SIG-M5 treated with dmso at 0.1 percent for 504 hours (cell line): ENCODE data around the gene ADARB2.

Experiments
- DNase-seq: peaks from one replicate; lab custom pipeline; 2025; ENCODE audit not compliant: unreplicated experiment; lab: John Stamatoyannopoulos, UW

Gene ADARB2

DNA sequence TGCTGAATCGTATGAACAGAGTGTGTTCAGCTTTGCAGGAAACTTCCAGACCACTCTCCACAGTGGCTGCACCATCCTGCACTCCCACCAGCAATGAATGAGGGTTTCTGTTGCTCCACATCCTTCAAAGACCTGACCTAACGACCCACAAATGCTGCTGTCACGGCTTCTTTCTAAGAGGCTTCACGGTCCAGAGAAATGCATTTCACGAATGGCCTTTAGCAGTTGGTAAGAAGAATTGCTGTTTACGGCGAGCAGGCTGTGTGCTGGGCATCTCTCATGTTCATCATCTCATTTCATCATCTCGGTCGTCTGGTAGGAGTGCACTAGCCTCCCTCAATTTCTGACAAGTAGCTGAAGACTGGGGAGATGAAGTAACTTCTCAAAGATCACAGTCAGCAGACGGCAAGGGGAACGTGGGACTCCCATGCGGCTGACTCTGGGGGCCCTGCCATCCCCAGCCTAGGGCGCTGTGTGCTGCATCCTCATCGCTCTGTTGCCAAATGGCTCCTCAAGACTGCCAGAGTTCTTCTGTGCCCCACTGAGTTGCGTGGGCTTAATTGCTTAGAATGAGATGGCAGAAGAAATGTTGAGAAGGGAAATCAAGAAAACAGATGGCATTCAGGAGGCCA lies 72.9 kb downstream of the ADARB2 start:
- DNase-seq, result no peak

DNA sequence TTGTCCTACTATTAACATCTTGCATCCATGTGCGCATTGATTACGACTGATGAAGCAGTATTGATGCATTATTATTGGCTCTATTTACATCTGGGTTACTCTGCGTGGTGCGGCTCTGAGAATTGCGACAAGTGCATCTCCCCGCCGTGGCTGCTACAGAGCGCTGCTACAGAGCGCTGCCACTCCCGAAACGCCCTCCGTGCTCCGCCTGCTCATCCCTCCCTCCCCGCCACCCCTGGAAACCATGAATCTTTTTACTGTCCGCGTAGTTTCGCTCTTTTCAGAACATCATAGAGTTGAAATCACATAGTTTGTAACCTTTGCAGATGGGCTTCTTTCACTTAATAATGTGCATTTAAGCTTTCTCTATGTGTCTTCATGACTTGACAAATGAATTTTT lies 74.1 kb downstream of the ADARB2 start:
- no peak for DNase-seq

DNA sequence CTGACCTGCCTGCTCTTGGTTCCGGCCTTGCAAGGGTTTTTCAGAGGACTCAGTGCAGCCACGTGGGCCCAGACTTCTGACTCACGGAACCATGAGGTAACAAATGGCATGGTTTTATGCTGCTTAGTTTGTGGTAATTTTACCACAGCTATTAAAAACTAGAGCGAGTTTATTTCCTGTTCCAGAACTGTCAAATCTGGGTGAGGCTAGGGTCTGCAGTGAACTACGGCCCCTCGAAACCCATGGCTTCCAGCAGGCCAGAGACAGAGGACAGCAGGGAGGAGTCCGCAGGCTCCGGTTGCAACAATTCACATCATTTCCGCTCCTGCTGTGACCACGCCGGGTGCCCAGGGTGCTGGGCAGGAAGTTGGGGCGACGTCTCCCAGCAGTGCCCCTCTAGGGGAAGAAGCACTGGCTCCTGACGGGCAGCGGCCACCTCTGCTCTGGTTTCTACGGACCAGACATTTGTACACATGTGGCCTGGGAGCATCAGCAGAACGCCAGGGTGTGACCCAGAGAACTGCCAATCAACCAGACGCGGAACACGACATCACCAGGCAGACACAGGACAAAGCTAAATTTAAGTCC lies 74.8 kb downstream of the ADARB2 start:
- no peak for DNase-seq

DNA sequence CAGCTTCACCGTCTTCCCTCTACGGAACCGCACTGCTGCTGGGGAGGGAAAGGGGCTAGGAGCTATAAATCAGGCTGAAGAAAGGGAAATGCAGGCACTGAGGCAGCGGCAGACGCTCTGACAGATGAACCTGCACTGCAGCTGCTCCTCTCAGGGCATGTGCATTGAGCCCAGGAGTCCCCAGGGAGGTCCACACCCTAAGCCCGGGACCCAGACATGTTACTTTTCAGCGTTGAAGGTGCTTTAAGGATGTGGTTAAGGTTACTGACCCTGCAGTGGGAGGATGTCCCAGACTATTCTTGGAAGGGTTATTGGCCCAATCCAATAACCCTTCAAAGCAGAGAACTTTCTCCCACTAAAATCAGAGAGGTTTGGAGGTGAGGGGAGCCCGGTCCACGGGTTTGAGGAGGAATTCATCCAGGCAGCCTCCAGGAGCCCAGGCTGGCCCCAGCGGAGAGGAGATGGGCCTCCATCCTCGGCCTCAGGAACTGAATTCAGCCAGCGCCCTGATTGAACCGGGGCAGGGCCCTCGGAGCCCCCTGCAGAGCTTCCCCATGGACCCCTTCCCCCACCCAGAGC lies 75.4 kb downstream of the ADARB2 start:
- DNase-seq, result no peak

DNA sequence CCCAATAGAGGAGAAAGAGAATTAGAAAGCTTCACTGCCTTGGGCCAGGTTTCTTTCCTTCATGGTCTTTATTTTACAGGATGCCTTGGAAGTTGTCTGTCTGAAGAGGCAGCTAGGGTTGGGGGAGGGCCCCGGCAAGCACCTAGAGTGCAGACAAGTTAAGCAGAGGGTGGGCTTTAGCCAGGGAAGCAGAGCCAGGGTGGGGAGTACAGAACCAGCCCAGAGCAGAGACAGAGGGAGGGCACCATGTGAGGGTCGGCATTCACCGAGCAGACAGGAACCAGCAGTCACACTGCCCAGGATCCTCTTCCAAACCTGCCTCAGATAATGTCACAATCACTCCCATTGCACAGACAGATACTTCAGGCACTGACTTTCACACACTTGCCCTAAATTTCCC lies 75.9 kb downstream of the ADARB2 start:
- no peak for DNase-seq

DNA sequence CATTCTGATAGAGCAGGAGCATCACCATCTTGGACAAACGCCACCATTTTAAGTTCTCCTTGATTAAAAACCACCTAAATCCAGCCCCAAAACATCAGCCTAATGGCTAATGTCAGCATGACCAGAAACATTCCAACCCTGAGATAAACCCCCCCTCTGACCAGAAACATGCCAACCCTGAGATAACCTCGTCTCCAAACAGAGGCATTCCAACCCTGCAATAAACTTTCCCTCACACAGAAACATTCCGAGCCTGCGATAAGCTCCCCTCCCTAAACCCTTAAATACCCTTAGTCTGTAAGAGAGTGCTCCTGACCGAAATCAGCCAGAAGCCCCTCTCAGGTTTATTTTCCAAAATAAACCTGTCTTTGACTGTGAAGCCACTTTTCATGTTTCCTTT lies 76.5 kb downstream of the ADARB2 start:
- DNase-seq, result no peak

DNA sequence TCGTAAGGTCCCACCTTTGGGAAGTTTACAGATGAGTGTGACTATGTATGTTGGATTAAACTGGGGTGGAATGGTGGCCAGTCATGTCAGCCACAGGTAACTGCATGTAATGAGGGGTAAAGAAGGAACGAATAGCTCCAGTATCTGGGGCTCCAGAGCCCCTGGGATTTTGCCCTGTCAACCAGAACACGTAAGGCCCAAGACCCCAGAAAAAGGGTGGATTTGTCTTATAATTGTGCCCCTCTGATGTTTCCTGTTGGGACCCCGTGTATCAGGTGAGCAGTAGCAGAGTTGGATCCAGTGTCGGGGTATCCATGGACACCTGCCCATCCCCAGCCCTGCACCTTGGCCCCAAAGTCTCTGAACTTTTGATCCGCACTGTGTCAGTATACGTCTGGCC lies 76.9 kb downstream of the ADARB2 start:
- no peak for DNase-seq

DNA sequence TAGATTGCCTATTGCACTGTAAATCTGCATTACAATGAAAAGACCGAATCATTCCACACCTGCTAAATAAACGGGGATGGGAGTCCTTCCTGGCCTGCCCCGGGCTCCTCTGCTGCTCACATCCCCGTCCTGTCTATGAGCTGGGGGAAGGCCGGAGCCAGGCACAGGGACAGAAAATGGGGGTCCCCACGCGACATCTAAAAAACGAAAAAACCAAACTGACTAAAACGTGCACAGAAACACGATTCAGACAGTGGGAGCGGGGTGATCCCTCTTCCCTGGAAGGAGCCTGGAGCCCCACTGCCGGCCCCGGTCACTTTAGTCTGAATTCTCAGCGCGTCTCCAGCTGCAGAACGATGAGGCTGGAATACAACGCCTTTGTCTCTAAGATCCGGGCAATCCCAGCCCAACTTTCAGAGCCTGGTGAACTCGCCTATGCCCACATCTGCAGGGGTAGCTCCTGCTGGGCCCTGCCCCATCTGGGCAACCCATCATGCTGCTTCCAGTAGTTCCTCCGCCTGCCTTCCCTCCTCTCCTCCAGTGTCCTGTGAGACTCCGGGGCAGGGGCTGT lies 78.0 kb downstream of the ADARB2 start:
- DNase-seq, result no peak

DNA sequence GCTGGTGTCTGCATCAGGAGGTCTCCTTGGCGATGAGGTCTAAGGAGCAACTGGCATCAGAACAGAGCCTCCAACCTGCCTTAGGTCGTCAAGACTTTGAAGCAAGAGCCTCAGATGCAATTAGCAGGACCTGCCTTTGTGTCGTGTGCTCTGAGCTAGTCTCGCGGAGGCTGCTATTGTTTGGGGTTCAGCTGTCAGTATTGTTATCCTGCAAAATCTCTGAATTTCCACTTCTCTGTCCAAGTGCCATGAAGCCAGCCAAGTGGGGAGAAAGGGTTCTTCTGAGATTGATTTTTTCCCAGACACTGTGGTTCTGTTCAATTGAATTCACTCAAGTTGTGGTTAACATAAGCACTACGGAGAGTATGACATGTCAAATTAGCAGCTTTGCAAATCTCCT lies 78.7 kb downstream of the ADARB2 start:
- no peak for DNase-seq

DNA sequence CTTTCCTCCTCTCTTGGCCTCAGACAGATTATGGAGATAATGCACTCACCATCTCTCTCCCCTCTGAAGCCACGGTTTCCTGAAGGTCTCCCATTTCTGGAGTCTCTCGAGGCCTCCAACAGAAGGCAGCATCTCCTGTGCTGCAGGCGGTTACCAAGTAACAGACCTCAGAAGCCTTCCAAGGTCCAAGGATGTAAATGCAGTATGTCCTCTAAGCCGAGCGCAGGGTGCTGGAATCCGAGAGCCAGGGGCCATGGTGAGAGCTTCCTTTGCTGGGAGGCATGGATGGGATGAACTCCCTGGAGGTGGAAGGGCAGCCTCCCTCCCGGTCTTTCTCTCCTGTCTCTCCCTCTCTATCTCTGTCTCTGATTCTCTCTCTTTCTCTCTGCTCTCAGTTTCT lies 79.8 kb downstream of the ADARB2 start:
- DNase-seq, result no peak

DNA sequence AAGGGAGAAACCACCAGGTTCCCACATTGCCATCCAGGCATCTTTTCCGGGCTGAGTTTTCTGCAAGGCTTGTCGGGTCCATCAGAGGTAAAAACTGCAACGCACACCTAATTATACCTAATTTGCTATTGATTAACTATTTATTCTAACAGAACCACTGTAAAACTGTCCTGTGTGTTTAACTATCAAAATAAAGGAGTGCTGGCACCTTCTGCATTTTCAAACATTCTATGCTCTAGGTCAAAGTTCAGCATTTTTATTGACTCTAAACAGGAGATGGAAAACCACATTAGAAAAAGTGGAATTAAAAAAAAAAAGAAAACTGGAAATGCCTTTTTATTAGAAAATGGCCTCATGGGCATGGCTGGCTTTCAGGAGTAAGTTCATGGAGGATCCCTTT lies 82.0 kb downstream of the ADARB2 start:
- DNase-seq, result no peak

DNA sequence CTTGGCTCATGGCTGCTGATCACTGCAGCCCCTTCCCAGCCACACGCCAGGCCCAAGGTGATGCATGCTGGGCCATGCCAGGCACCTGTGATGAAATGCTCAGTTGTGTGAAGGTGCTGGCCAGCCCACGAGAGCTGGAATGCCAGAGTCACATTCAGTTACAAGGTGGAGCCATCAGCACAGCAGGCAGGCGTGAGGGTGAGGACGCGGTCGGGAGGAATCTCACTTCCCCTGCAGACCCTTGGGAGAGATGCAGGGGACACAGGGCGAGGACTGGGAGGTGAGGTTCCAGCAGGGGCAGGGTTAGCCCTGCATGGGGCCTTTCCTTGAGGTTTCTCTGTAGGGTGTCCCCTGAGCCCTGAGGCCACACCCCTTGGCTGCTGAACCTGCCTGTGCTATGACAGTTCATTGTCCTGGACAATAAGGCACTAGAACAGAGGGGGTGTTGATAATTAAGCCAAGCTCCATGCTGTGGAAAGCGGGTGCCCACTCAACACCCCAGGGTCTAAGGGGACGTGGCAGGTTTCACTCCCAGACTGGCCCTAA lies 82.4 kb downstream of the ADARB2 start:
- DNase-seq, result no peak

DNA sequence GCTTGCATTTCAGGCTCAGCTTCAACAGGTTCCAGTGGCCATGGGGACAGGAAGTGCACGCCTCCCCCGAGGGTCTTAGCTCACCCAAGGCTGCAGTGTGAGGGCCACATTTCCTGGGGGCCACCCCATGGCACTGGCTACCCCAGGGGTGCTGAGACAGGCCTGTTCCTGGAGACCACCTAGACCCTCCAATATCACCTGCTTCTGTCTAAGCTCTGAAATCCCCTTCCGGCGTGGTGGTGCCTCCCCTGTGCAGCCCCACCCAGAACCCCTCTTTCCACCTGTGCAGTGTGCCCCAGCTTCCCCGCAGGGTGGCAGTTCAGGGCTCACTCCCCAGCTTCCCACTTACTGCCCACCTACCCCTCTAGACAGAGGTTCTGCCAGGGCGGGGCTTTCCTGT lies 83.1 kb downstream of the ADARB2 start:
- no peak for DNase-seq

DNA sequence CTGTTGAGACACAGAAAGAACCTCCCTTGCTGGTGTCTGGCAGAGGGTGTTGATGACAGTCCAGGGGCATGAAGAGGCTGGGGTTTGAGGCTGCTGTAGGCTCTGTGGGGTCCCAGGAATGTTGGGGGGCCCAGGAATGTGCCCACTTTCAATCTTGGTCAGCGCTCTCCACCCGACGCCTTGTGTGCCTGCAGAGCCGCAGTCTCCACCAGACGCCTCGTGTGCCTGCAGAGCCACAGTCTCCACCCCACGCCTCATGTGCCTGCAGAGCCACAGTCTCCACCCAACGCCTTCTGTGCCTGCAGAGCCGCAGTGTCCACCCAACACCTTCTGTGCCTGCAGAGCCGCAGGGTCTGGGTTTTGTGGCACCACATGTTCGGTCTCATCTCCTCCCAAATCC lies 84.0 kb downstream of the ADARB2 start:
- no peak for DNase-seq

DNA sequence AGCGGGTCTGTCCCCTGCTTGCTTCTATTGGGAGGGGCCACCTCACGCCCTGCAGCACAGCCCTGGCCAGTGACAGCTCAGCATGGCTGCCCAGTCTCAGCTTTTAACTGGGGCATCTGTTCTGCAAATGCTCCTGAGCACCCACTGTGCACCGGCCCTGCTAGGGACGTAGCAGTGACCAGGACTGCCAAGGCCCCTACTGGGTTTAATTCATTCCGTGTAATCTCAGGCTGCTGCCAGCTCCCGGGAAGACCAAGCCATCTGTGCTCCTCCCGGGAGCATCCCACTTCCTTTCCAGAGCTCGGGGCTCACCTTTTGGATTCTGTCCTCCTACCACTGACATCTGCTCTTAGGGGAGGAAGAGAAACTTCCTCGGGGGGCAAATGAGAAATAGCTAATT lies 85.2 kb downstream of the ADARB2 start:
- DNase-seq, result no peak

DNA sequence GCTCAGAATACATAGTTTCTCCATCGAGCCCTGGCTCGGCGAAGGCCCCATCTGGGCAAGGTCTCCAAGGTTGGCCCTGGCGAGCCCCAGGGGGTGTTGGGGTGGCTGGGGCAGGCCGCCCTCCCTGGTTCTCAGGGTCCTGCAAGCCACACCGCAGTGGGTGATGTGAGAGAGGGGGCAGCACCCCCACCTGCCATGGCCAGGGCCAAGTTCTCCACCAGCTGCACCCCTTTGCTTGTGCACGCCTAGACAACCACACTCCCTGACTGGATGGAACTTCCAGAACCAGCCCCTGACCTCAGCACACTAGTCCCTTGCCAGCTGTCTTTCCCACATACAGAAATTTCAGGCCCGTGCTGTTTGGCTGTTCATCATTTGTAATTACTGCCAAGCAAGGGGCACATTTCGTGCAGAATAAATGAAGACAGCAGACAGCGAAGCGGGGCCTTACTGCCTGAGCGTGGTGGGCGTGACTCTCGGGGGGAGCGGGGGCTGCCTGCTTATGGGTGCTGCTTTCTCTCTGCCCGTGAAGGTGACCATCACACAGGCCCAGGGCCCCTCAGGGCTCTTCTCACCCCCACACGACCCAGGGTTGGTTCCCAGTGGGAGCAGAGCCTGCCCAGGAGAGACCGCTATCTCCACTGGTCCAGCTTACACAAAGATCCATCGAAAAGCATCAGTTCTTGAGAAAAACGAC lies 85.9 kb downstream of the ADARB2 start:
- DNase-seq, result no peak

DNA sequence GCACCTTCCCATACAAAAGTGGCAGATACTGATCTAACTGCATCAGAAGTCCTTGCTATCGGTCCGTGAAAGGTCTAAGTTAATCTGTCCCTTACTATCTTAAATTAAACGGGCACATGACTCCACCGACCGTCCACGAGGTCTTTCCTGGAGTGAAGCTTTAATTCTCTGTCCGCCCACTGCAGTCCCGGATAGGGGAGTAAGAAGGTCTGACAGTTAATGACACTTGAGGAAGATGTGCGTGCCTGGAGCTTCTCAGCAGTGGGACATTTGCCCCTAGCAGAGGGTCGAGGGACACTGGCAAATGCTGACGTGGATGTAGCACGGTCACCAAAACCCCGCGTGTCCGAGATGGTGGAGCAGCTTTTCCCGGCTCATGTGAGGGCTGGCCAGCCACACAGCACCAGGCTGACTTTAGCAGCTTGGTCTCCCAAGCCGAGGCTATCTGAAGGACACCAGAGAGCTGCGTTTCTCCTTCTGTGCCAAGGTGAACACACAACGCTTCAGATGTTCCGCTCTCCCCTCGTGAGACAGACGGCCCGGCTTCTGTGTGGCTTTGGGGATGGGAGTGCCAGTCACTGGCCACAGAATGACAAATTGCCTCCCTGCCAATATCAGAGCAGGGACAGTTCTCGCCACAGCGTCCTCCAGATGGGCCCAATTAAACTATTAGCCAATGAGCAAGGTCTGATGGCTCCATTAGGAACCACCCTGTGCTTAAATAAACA lies 86.6 kb downstream of the ADARB2 start:
- DNase-seq, result no peak

DNA sequence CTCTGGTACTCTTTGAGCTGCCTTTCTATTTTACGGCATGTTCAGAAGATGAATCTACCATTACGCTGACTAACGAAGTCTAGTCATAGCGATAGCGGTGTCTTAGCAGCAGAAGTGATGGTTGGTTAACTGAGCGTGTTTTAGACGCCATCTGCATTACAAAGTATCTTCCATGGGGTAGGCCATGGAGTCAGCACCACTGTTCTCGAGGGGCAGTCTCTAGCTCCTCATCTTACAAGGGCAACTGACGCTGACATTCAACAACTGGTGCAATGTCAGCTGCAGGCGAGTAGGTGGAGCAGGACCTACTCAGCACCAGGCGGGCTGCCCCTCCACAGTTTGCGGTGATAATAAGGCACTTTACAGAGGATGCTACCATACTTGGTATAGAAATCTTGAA lies 88.7 kb downstream of the ADARB2 start:
- no peak for DNase-seq

DNA sequence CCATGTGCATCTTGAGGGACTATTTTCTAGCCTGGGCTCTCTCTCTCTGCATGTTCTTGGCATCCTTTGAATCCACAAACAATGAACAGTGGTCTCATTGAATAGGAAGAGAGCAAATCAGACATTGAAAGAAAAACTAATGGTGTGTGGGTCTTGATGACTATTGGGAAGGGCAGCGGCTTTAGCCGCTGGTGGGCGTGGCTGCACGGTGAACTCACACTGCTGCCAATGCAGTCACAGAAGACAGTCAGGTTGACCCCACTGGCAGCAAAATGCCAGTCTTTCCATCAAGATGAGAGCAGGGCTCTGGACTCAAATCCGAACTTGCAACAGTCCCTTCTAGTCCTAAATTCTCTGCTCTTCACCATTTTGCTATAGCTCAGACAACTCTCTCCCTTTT lies 91.0 kb downstream of the ADARB2 start:
- DNase-seq, result no peak

DNA sequence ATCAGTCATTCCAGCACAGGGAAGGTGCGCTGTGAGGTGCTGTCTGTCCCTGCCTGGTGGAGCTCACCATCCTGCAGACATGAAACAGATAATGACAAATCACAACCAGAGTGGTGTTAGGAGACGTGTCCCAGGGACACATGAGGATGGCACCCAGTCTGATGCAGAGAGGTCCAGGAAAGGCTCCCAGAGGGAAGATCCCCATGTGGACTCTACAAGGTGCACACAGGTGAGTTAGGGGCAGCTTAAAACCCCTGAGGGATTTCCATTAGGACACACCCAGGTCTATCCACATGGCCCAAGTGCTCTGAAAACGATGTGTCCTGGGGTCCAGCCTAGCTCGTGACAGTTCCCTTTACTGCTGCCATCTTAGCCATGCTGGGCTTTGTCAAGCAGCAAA lies 91.4 kb downstream of the ADARB2 start:
- no peak for DNase-seq

DNA sequence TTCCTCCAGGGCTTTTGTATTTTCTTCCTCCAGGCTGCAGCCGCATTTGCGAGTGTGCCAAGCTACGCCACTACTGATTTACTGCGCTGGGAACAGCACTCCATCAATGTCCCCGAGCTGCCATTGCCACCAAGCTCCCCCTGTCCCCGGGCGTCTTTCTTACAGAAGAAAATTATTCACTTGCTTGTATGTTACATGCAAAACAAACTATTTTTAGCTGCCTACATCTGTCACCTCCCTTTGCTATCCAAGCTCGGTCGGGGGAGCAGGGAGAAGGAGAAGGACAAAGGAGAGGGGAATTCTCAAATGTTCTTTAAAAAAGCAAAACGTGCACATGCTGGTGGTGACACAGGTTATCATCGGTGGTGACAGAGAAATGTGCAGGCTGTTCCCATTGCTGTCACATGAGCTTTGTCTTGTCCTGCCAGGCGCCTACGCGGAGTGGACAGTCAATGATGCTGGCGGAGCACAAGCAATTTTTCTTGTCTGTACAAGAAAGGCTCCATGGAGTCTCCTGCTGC lies 93.1 kb downstream of the ADARB2 start:
- DNase-seq, result no peak
